Hippocampal formation (tissue), 2 donors: ENCODE measurements around the gene PTPN4.

ENCODE experiments used
- DNase-seq, 2 donors: peaks; one replicate each; lab custom pipeline; 2025; lab: John Stamatoyannopoulos, UW

Gene PTPN4

DNA sequence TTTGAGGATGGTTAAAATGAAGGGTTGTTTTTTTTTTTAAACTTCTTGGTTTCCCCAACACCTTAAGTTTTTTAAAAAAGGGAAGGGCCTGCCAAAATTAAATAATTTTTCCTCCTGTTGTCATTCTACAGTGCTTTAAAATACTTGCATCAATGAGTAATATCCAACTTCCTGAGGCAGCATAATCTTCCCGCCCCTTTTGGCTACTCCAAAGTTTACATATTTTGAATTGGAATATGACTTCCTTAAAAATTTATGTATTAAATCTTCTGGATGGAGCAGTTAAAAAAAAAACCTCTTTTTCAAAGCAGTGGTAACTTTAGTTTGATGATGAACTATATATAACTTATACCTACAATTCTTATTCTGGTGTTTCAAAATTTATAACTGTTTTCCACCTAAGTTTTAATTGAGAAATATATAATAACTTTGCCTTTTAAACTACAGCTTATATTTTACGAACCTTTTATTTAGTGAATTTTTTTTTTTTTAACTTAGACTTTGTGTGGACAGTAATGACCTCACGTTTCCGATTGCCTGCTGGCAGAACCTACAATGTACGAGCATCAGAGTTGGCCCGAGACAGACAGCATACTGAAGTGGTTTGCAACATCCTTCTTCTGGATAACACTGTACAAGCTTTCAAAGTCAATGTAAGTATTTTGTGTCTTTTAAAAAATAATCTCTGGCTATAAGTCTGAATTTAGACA, 49.8 kb downstream of the PTPN4 start:
- DNase-seq = no peak

DNA sequence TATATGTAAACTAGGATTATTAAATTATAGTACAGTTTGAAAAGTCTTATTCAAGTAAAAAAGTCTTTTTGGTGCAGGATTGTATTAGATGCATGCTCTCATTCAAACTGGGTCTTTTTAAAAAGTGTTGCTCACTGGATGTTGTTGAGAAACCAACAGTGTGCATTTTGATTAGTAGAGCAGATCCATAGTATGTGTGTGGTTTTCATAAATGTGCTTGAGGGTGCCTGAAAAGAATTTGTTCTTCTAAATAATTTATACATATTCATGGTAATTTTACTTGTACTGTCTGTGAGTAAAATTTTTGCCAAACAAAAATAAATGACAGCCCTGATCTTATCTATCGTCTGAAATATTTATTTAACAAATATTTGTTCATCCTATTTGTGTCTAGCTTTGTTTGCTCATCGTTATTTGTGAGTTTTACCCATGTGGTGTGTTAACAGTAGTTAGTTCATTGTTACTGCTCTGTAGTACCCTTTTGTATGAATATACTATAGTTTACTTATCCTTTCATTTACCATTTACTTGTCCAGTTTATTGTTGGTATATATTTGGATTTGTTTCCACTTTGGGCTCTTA, 50.4 kb downstream of the PTPN4 start:
- DNase-seq = no peak

DNA sequence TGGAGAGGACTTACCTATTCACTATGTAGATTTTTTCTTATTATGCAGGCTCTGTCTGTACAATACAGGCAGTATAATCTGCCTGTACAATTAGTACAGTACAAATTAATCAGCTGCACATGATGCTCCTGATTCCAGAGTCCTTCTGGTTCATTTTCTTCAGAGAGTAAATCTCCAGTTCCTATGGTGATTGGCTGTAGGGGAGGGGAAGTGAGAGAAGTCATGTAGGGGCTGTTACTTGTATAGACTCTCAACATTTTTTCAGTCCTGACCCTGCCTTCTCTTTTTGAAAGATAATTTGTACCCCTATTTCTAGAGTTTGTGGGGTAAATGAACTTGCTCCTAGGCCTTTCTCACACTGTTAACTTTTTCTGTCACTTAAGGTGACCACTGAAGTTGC, 54.5 kb downstream of the PTPN4 start:
- DNase-seq = no peak

DNA sequence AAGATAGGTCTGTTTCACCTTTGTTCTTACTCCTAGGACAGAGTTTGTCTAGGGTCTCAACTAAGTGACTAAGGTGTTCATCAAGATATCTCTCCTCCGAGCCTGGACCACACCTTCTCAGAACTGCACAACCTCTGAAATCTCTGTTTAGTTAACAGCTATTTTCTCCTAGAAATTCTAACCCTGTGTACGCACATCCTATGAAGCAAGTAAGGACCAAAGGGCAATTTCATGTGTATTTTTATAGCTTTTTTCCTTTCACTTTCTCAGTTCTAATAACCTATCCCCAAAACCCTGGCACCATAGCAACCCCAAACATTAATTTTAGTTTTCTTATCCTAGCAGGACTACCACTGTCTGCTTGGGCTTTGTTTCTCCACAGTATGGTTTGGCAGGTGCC, 59.1 kb downstream of the PTPN4 start:
- no peak for DNase-seq

DNA sequence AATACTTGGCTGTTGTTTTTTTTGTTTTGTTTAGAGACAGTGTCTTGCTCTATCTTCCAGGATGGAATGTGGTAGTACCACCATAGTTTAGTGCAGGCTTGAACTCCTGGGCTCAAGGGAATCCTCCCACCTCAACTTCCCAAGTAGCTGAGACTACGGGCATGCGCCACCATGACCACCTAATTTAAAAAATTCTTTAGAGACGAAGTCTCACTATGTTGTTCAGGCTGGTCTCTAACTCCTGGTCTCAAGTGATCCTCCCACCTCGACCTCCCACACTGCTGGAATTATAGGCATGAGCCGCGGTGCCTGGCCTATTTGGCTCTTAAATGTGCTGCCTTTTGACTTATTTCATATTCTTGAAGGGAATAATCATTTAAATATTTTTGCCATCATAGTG, 60.1 kb downstream of the PTPN4 start:
- DNase-seq = no peak

DNA sequence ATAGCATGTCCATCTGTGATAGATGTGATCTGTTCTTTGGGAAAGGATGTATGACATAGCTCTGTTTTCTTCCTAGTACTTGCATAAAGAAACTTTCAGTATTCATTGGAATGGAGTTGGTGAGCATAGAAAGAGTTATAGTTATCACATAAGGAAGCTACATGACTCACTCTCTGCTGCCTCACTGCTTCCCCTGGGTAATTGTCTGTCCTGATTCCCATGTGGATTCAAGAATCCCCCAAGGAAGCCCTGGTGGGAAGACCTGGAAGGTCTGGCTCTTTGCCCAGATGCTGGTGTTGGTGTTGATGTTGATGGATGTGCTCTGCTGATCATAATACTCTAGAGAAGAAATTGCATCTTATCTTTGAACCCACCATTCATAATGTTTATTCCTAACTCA, 60.6 kb downstream of the PTPN4 start:
- DNase-seq = no peak

DNA sequence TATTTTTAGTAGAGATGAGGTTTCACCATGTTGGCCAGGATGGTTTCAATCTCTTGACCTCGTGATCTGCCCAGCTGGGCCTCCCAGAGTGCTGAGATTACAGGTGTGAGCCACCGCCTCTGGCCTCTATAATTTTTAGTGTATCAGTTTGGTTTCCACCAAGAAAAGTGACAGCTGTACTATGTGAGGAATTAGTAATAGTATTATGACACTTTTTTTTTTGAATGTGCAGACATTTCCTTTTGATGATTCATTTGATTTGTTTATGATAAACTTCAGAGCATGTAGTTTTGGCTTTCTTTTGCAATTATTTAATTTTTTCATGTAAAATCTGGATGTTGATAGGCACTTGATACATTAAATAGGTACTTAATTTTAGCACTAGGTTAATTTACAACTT, 61.5 kb downstream of the PTPN4 start:
- no peak for DNase-seq

DNA sequence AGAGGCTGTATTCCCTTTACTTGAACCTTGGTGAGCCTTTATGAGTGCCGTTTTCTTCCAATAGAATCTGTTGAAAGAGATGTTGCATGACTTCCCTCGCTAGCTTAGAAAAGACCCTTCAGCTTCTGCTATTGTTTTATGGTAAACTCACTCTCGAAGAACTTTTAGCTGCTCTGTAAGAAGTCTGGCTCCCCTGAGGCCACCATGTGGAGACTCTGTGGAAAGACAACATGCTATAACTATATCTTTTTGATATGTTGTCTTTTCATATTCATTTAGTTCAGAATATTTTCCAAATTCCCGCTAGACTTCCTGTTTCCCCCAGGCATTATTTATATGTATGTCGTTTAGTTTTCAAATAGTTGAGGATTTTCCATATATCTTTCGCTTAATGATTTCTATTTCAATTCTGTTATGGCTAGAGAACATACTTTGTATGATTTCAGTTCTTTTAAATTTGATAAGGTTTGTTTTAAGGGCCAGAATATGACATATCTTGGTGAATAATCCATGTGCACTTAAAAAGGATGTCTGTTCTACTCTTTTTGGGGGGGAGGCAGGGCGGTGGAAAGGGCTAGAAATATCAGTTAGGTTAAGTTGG, 64.1 kb downstream of the PTPN4 start:
- DNase-seq = peak in 1 of 2 donors; percentile 35

DNA sequence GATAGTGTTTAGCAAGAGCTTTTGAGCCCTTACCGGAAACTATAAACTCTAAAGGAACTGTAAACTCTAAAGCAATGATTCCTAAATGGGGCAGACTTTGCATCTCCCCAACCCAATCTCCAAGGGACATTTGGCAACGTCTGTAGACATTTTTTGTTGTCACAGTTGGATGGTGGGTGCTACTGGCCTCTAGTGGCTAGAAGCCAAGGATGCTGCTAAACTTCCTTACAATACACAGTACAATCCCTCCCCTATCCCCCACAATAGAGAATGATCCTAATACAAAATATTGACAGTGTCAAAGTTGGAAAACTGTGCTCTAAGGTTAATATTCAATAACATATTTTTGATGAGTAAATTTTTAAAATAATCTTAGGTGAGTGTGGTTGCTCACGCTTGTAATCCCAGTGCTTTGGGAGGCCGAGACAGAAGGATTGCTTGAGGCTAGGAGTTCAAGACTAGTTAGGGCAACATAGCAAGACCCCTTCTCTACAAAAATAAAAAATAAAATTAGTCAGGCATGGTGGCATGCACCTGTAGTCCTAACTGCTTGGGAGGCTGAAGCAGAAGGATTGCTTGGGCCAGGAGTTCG, 66.7 kb downstream of the PTPN4 start:
- peak in 1 of 2 donors; percentile 21 for DNase-seq

DNA sequence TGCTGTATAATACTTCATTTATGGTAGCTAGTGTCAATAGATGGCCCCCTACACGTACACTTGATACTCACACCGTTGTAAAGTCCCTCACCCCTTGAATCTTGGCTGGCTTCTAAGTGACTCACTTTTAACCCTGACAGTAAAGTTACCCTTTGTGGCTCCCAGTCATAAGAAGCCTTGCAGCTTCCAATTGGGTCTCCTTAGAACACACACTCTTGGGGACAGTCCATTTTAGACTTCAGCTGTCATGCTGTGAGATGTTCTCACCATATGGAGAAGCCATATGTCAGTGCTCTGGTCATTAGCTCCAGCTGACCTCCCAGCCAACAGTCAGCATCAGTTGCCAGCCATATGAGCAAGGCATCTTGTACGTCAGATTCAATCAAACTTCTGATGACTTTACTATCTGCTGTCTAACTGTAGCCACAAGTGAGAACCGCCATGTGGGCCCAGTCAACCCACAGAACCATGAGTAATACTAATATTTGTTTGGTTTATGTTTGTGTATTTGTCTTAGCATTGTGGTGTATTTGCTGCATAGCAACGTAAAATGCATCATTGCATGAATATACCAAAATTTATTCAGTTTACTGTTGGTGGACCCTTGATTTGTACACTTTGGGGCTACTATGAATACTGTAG, 68.3 kb downstream of the PTPN4 start:
- no peak for DNase-seq

DNA sequence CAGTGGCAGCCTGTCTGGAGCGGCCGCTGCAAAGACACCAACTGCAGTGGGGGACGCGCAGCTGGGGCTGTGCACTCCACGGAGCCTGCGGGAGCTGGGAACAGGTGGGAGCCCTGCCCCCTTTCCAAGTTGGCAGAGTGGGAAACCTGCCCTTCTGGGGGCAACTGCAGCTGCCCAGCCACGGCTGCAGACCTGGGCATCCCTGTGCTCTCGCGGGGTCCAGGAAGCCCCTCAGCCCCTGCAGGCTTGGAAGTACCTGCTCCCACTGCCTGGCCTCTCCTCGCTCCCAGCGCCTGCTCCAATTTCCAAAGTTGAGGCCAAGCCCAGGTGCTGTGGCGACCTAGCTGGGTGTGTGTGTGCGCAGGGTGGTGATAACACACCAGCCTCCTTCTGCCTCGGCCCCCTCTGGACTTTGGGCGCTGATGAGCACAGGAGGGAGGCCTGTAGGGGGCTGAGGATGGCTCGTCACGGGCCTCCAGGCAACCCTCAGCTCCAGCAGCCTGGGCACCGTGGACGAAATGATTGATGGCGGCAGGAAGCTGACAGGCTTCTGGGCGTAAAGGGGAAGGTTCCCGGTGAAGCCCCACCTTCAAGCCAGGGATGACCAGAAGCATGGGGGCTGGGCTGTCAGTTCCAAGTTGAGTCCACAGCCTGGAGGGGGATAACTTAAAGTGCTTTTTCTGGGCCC, 76.9 kb downstream of the PTPN4 start:
- no peak for DNase-seq

DNA sequence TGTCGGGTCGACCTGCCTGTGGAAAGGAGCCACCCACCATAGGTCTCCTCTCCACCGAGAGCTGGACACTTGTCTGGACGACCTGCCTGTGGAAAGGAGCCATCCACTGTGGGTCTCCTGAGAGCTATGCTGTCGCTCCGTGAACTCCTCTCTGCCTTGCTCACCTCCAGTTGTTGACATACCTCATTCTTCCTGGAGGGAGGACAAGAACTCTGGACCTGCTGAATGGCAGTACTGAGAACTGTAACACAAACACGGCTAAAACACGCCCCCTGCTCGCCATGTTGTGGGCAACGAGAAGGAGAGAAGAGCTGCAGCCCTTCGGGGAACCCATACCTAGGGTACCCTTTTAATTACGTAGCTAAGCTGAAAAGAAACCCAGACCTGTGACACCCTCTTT, 77.6 kb downstream of the PTPN4 start:
- no peak for DNase-seq

DNA sequence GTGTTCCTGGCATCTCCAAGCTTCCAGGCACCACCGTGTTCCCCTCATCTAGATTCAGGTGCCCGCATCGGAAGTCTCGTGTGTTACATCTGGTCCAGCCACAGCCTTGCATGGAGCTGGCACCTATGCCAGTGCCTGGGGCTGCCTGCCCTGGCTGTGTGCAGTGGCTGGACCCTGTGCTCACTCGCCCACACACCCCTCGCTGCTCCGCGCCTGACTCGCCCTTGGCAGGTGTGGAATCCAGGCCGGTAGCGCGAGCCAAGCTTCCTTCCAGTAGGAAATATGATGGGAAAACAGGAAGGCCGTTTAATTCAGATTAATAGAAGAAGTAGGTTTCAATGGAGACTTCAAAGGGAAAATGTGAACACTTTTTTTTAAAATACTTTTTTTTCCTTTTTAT, 78.0 kb downstream of the PTPN4 start:
- DNase-seq = no peak

DNA sequence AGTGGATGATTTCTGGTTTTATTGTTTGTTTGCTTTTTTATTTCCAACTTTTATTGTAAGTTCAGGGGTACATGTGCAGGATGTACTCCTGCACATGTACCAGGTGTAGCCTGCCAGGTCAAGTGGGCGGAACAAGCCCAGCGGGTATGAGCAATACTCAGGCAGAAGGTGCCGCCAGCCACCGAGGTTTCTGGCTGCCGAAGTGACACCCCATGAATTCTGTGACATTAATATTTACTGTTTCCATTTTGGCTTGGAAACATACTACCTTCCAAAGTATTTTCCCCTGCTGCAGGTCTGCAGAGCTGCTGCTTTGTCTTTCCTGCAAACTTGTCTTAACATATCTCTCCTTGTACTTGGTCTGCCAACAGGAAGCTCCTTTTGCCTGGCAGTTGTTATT, 78.5 kb downstream of the PTPN4 start:
- no peak for DNase-seq

DNA sequence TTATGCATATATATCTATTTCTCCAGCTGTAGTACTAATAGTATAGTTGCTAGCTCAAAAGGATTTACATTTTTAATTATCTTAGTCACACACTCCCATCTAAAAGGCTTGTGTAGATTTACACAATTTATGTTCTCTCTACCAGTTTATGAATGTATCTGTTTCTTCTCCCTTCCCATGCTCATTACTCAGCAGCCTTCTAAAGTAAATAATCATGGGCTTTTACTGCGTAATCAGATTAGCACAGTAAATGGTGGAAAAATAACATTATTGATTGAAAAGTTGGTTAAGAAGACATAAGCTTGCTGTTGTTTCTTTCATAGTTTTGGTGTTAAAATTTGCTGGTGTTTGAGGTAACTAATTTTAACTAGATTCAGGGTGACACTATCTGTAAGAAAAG, 81.8 kb downstream of the PTPN4 start:
- DNase-seq = no peak

DNA sequence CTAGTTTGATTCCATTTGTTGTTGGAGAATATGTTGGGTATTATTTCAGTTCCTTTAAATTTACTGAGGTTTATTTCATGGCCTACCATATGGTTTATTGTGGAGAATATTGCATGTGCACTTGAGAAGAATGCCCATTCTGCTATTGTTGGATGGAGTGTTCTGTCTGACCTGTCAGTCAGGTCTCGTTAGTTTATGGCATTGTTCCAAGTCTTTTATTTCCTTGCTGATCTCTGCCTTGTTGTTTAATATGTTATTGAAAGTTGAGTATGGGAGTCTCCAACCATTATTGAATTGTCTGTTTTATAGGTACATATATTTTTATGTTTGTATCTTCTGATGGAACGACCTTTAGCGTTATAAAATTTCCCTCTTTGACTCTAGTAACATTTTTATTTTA, 86.3 kb downstream of the PTPN4 start:
- DNase-seq = no peak

DNA sequence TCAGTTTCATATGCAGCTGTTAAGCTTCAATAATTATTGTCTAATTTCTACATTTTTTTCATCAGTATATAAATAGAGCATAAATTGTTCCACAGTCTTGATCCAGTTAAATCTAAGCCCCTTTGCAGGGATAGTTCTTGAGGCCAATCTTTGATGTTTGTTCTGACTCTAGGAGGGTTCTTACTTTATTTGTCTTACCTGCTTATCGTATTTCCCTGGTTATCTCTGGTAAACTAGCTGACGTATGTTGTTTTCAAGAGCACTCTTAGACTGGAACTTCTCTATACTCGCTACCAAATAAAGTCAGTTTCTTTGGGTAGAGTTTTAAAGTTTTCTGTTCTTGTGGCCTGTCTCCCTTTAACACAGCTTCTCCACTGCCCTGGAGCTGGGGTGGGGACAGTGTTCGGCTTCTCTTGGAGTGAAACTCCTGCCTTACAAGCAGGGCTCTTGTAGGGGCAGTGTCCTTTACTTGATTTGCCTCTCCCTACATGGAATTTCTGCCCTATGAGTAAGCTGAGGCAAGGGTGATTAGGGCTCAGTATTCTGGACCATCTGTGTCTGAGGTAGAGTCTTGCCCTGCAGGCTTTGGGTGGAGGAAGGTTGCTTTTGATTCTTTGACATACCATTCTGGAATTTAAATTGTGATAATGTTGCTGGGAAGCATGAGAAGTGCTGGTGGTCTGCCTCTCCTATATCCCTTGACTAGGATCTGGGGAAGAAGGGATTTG, 90.3 kb downstream of the PTPN4 start:
- no peak for DNase-seq

DNA sequence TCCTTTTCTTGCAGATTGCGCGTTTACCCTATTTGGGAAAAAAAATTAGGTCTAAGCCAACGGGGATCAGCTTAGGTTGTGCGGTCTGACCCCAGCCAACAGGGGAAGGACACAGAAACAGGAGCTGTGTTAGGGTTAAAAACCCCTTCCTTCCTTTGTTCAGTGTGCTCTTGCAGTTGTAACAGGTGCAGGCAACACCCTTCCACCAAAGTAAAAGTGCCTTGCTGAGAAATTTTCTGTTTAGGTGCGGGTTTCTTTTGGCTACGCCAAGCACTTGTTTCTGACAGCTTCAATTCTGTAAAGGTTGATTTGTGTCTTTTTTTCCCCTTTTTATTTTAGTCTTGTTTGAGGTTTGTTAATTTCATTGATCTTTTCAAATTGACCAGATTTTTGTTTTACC, 92.5 kb downstream of the PTPN4 start:
- DNase-seq = no peak

DNA sequence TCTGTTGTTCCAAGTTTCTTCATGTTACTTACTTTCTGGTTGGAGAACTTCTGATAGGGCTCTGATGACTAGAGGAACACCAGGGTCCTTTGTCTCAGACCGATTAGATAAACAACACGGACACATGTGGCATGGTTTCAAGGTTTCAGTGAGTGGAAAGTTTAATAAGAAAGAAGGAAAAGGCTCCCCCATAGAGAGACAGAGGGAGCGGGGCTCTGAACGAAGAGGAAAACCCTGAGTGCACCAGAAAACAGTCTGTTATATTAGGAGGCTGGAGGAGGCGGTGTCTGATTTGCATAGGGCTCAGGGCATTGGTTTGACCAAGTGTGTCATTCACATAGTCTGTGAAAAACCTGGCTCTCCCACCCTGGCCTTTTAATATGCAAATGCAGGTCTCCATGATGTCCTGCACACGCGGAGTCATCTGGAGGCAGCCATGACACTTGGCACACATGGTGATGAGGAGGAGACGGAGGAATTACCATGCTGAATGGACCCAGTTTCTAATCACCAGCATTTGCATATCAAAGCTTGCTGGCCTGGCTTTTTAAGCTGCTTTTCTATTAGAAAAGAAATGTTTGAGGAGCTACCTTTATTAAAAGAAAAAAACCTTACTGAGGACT, 94.2 kb downstream of the PTPN4 start:
- DNase-seq = no peak

DNA sequence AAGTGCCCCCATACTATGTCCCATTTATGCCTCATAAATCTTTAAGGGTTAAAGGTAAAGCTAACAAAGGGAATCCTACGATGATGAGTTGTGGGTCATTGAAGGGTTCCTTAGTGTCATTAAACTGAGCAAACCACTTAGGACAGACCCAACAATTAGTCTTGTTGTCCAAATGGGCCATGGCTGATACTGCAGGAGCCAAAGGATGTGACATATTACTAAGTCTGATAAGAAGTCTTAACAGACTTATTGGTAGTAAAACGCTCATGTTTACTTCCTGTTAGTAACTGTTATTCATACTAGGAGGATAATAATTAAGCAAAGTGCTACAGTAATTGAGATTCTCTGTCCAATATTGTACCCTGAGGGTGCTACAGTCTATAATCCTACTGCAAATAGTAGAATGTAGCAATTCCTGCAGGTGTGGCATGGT, 96.8 kb downstream of the PTPN4 start:
- DNase-seq = no peak

DNA sequence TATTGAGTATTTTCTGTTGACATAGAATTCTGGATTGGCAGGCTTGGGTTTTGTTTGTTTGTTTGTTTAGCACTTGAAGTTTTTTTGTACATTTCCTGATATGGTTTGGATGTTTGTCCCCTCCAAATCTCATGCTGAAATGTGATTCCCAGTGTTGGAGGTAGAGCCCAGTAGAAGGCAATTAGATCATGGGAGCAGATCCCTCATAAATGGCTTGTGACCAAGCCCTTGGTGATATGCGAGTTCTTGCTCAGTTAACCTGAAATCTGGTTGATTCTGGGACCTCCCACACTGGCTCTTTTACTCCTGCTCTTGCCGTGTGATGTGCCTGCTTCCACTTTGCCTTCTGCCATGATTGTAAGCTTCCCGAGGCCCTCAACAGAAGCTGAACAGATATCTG, 98.0 kb downstream of the PTPN4 start:
- no peak for DNase-seq
